GM18511 (cell line): ENCODE results near the gene PPARG.

ENCODE experiments used
- ATAC-seq: cut with Tn5 transposase; IDR thresholded peaks from one replicate; pipeline ENCODE4 v1.9.1; 2021; ENCODE audit warnings: mild to moderate bottlenecking, moderate library complexity; ENCODE audit not compliant: unreplicated experiment

Gene PPARG

GRCh38 chr3:12308517-12308916, 19.6 kb downstream of the PPARG start:
- no peak for ATAC-seq

- no peak for ATAC-seq
These were observed 20.8 kb downstream of the PPARG start for GRCh38 chr3:12309716-12310115.

- ATAC-seq, result no peak
These were observed 23.1 kb downstream of the PPARG start for GRCh38 chr3:12312010-12312409.

GRCh38 chr3:12313519-12313918, 24.6 kb downstream of the PPARG start:
- ATAC-seq, result no peak

- ATAC-seq, result peak; percentile 31
These were observed 27.4 kb downstream of the PPARG start for GRCh38 chr3:12316253-12316652.

- ATAC-seq, result peak; percentile 83
These were observed 28.0 kb downstream of the PPARG start for GRCh38 chr3:12316729-12317351.

- ATAC-seq, result no peak
These were observed 29.0 kb downstream of the PPARG start for GRCh38 chr3:12317914-12318313.

DNA sequence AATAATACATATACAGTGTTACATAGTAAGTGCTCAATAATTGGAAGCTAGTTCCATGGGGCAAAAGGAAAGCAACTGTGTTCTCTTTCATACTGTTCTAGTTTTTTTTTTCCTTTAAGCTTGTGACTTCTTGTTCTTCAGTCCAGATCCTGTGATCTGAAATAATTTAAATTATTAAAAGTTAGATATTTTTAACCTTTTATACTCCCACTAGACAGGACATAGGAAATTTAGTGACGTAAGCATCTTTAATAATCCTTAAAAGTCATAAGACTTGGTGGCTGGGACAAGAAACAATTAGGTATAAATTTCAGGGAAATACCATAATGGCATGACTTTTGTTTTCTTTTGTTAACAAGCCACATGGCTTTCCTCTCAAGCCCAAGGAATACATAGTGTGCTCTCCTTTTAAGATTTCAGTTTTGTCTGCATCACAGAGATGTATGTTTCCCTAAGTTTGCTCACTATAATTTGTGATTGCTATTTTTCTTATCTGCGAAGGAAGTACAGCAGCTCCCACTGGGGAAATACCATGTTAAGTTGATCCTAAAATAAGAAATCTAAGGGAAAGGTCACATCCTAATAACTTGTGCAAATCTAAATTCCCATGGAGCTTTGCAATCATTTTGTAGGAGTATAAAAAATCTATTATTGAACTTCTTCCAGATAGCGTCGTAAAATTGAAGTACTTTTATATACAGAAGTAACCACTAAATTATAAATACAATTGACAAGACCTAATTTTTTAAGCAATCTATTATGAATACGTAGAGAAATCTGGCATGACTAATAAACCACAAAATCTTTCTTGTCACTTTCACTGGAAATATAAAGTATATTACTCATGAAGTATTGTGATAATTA, 30.1 kb downstream of the PPARG start:
- ATAC-seq, result no peak

GRCh38 chr3:12321015-12321414, 32.1 kb downstream of the PPARG start:
- ATAC-seq, result no peak

GRCh38 chr3:12323237-12323636, 34.4 kb downstream of the PPARG start:
- ATAC-seq, result no peak

DNA sequence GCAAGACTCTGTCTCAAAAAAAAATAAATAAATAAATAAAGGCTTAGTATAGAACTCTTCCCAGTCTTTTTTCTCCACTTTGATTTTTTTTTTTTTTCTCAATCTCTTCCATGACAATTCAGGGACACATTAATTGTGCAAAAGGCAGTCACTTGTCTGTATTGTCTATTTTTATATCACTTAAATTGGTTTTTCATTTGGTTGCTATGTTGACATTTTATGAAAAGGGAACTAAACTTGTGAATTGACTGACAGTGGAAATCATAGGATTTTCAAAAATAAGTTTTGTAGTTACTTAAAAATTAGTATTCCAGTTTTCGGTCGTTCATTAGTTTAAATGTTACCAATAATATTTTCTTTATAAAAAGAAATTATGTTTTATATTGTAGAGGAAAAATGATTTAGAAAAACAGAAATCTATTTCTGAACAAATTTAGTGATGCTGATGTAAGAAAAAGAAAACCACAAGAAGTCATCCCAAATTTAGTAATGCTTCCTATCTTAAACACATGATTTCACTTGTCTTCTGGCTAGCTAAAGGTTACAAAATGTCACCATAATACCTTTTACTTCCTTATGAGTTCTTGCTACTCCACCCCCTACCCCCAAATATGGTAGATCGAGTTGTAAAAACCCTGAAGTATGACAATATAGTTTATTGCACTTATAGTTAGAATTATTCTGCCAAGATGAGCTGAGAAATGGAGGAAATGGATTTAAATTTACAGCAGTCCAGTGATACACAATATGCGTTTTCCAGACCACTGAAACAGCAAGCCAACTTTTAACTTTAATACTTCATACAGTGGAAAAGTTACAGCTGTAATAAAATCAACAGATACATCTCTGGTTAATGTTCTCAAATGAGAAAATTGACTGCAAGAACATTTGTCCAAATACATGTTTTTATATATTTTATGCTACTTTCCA, 37.0 kb downstream of the PPARG start:
- no peak for ATAC-seq

DNA sequence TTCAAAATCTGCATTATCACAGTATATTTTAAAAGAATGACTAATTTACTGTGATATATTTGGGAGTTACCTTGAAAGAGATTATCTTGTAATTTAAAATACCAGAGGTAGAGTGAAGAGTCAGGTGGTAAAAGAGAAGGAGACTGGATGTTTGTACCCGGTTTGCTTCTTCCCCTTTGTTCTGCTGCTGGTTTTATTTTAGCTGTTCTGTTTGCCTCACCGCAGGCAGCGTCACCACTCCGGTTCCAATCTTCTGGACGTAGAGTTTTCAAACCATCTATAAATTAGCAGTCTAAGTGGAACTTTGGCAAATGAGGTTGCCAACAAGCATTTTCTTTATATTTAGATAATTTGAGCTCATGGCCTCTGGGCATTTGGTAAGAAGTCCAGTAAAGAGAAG, 38.2 kb downstream of the PPARG start:
- ATAC-seq, result no peak

DNA sequence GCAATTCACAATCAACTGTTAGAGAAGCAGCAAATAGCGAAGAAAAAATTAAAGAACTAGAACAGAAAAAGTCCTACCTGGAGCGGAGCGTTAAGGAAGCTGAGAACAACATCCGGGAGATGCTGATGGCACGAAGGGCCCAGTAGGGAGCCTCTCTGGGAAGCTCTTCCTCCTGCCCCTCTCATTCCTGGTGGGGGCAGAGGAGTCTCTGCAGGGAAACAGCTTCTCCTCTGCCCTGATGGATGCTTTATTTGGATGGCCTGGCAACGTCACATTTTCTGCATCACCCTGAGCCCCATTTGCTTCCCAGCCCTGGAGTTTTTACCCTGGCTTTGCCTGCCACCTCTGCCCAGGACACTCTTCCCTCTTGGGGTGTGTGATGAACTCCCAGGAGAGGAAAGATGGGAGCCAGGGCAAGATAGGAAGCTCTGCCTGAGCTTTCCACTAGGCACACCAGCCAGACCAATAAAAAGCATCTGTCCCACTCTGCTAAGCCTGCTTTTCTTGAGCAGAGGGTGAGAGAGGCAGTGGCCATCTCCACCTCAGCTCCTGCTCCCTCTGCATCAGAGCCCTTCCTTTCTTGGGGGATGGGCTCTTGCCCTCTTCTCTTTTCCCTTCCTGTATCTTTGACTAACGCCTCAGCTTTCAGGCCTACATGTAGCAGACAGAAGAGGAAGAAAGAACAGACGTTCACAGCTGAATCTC, 39.4 kb downstream of the PPARG start:
- ATAC-seq, result no peak

DNA sequence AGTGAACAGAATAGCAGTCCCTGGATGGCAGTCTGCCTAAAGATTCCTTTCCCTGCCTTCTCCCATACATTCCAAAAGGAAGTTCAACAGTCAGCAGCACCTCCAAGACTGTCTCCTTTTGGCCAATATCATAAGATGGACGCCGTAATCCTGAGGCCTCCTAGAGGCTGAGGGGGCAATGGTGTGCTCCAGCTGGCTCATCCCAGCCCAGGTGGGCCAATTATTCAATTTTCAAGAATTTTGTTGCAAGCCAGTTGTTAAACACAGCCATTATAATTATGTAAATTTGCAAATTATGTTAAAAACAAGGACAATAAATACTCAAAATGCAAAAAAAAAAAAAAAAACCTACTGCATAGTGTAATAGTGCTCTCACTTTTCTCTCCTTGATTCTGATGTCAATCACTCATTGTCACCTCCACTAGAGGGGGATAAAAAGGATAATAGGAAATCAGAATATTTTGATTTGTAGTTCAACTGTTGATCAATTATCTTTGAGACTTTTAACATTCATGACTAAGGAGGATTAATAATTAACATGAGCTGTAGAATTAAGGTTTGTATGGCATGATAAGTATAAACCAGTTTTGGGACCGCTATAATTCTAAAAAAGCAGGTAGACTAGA, 40.1 kb downstream of the PPARG start:
- no peak for ATAC-seq

- ATAC-seq, result no peak
These were observed 45.9 kb downstream of the PPARG start for GRCh38 chr3:12334786-12335185.

- no peak for ATAC-seq
These were observed 46.6 kb downstream of the PPARG start for GRCh38 chr3:12335421-12335820.

GRCh38 chr3:12336099-12336498, 47.2 kb downstream of the PPARG start:
- ATAC-seq, result no peak

DNA sequence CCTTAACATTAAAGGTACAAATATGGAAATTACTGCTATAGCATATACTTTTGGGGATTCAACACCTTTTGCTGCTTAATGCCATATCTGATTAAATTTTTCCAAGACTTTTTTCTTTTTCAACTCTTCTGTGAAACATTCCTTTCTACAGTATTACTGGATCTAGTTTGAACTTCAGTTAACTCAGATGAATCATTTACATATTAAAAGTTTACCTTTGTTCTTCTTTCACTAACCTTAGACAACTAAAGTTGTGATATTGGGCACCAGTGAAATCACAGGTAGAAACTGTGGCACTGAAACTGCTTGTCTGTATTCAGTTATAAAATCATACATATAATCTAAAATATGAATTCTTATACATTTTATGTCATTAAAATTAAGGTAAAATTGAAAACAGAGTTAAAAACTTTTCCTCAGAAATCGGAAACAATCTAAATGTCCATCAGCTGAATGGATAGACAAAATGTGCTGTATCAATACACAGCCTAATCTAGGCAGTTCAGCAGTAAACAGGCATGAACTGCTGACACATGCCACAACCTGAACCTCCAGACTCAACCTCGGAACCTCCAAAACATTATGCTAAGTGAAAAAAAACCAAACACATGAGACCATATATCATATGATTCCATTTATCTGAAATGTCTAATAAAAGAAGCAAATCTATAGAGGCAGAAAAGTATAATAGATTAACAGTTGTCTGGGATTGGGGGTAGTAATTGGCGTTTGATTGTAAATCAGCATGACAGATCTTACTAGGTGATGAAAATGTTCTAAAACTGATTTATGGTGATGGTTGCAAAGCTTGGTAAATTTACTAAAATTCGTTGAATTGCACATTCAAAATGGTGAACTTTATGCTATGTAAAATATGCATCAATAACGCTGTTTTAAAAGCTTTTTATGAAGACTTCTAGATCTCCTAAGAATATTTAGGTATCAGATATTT, 50.0 kb downstream of the PPARG start:
- no peak for ATAC-seq
